Natural killer cell treated with Interleukin-12 subunit alpha and Interleukin-12 subunit beta and Interleukin-15 and Interleukin-18, amount 100 ng/mL, for 72 hours (primary cell): ENCODE data around the gene GAN. TPM values are rescaled to one million over a fixed set of nuclear protein-coding genes. Genes with fewer than 3 reads are reported as not detected.

ENCODE experiments used
- ATAC-seq, 2 donors: fragments of 150-1000 bp; cut with Tn5 transposase in 1 of 2; sonication (Bioruptor Pico), chemical (Tn5 transposase) in 1 of 2; 2 replicates each; pipeline ENCODE4 v1.10.0; 2021
- DNase-seq: peaks from one replicate; pipeline ENCODE4 v3.0.0; 2022; ENCODE audit warnings: low spot score
- H3K27ac Mint-ChIP-seq, 2 donors: 1 replicate in 1 of 2; 2 replicates in 1 of 2; pipeline ENCODE4 v1.8.0; 2022; ENCODE audit warnings: mixed read lengths in 2 of 2, mild to moderate bottlenecking in 1 of 2, moderate library complexity in 1 of 2
- H3K27me3 Mint-ChIP-seq, 2 donors: 1 replicate in 1 of 2; 2 replicates in 1 of 2; pipeline ENCODE4 v1.8.0; 2022; ENCODE audit warnings: mixed read lengths in 2 of 2
- H3K36me3 Mint-ChIP-seq: one replicate; pipeline ENCODE4 v1.8.0; 2022; ENCODE audit warnings: mixed read lengths
- H3K4me1 Mint-ChIP-seq, 2 donors: 1 replicate in 1 of 2; 2 replicates in 1 of 2; pipeline ENCODE4 v1.8.0; 2022; ENCODE audit warnings: low read depth in 2 of 2, mixed read lengths in 2 of 2, mild to moderate bottlenecking in 1 of 2
- H3K4me3 Mint-ChIP-seq: one replicate; pipeline ENCODE4 v1.8.0; 2022; ENCODE audit warnings: mixed read lengths
- H3K9me3 Mint-ChIP-seq: 2 replicates; pipeline ENCODE4 v1.8.0; 2022; ENCODE audit warnings: mixed read lengths
- total RNA-seq, 2 donors: library from RNA; stranded (reverse); gene quantifications; one replicate each; pipeline ENCODE4 v1.2.3, GENCODE V29; 2022

GAN gene
- total RNA-seq, 2 donors from 2014 or later: 11.0 to 15.8 TPM

GRCh38 chr16:81349608-81350305, 35.0 kb downstream of the GAN start:
- ATAC-seq (no peak), DNase-seq (no peak)
- peaks cover 20% of the 10 kb centered on the region for H3K36me3 Mint-ChIP-seq
- no peaks in the 10 kb centered on the region for H3K4me1 Mint-ChIP-seq
- H3K27me3 Mint-ChIP-seq: no peaks in the 10 kb centered on the region
- H3K9me3 Mint-ChIP-seq: peaks cover 10% of the 10 kb centered on the region
- H3K27ac Mint-ChIP-seq: no peak overlapping the region
- no peak overlapping the region for H3K4me3 Mint-ChIP-seq

DNA sequence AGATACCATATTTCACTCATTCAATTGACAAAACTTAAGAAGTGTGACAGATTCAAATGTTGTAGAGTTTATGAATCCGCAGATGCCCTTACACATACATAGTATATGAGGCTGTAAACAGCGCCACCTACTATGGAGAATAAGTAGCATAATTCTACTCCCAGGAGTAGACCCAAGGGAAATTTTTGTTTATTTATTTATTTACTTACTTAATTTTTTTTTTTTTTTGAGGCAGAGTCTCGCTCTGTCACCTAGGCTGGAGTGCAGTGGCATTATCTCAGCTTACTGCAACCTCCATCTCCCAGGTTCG, 35.5 kb downstream of the GAN start:
- H3K4me1 Mint-ChIP-seq: no peaks in the 10 kb centered on the region
- no peak for ATAC-seq
- H3K4me3 Mint-ChIP-seq: no peak overlapping the region

GRCh38 chr16:81353895-81354294, 39.1 kb downstream of the GAN start:
- Mint-ChIP-seq H3K9me3 (no peaks in the 10 kb centered on the region), H3K4me3 (no peak overlapping the region), H3K36me3 (peaks cover 7% of the 10 kb centered on the region), H3K27ac (no peak overlapping the region), H3K27me3 (no peaks in the 10 kb centered on the region), H3K4me1 (no peaks in the 10 kb centered on the region)
- DNase-seq (no peak), ATAC-seq (no peak)

More for the DNA sequence above, 35.5 kb downstream of the GAN start:
- Mint-ChIP-seq H3K9me3 (peaks cover 10% of the 10 kb centered on the region), H3K36me3 (peaks cover 20% of the 10 kb centered on the region), H3K27ac (no peak overlapping the region), H3K27me3 (no peaks in the 10 kb centered on the region)
- DNase-seq: no peak

DNA sequence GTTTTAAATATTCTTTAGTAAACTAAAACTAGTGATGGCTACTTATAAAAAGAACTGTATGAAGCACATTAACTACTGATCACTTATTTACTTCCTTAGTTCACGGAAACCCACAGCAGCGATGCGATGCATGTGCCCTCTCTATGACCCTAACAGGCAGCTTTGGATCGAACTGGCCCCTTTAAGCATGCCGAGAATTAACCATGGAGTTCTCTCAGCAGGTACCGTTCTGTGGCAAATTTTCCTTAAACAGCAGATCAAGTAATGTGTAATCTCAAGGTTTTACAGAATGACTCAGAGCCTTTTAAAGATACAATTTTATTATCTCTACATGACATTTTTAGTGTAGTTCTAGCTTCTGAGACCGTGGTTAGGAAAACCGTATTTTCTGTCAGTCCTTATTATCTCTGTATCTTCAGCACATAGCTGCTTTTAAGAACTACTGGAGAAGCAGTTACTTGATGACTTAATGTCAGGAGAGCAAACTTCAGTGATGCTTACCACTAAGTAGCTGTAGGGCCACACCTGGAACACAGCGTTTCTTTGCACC, 43.0 kb downstream of the GAN start:
- Mint-ChIP-seq H3K4me1 (no peaks in the 10 kb centered on the region), H3K27me3 (no peaks in the 10 kb centered on the region), H3K36me3 (peaks cover 16% of the 10 kb centered on the region), H3K4me3 (no peak overlapping the region), H3K27ac (no peak overlapping the region), H3K9me3 (no peaks in the 10 kb centered on the region)
- ATAC-seq: no peak
- DNase-seq: no peak

DNA sequence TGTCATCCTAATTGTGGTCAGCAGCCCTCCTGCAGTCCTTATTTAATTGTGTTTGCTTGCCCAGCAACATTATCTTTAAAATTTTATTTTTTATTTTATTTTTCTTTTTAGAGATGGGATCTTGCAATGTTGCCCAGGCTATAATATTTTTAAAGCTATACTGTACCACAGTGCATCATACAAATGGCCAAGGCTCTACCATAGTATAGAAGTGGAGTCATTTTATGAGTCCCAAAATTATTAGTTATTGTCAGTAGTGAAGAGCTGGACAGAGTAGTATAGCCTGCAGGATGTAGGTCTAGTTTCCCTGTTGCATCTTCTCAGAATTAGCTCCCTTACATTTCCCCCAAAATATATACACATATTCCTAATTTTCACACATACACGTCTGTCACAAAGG, 44.1 kb downstream of the GAN start:
- ATAC-seq (no peak), DNase-seq (no peak)
- Mint-ChIP-seq H3K36me3 (peaks cover 19% of the 10 kb centered on the region), H3K4me3 (no peak overlapping the region), H3K27ac (no peak overlapping the region), H3K27me3 (no peaks in the 10 kb centered on the region), H3K9me3 (no peaks in the 10 kb centered on the region), H3K4me1 (no peaks in the 10 kb centered on the region)

- no peak overlapping the region for H3K27ac Mint-ChIP-seq
- no peak for ATAC-seq
- H3K27me3 Mint-ChIP-seq: no peaks in the 10 kb centered on the region
- no peaks in the 10 kb centered on the region for H3K9me3 Mint-ChIP-seq
- no peak overlapping the region for H3K4me3 Mint-ChIP-seq
- H3K4me1 Mint-ChIP-seq: no peaks in the 10 kb centered on the region
- H3K36me3 Mint-ChIP-seq: peaks cover 19% of the 10 kb centered on the region
- no peak for DNase-seq
Observed at GRCh38 chr16:81360135-81360534, 45.4 kb downstream of the GAN start.

- peaks cover 8 to 10% of the 10 kb centered on the region in 2 donors for H3K4me1 Mint-ChIP-seq
- no peaks in the 10 kb centered on the region for H3K9me3 Mint-ChIP-seq
- H3K4me3 Mint-ChIP-seq: no peak overlapping the region
- no peaks in the 10 kb centered on the region for H3K27me3 Mint-ChIP-seq
- no peak for ATAC-seq
- DNase-seq: no peak
- H3K36me3 Mint-ChIP-seq: peaks cover 11% of the 10 kb centered on the region
- no peak overlapping the region for H3K27ac Mint-ChIP-seq
Observed at GRCh38 chr16:81365731-81366130, 51.0 kb downstream of the GAN start.

DNA sequence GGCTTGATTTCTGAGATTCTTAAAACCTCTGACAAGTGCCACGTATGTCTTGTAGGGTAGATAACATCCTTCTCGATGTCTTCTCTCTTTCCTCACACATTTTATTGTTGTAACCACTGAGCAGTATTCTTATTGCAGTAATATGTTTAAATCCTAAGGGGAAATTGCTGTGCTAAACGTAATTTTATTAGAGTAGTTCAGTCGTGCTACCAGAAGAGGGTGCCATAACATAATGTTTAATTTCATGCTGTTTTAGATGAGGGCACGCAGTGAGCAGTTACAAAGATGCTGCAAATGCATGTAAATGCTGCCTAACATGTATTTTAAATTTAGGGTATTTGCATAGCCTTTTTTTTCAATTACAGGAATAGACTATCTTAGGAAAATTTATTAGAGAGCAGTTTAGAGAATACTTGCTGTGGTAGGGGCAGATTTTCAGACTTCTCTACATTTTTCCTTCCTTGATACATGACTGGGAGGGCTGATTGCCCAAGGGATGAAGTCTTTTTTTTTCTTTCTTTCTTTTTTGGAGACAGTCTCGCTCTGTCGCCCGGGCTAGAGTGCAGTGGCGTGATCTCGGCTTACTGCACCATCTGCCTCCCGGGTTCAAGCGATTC, 51.7 kb downstream of the GAN start:
- DNase-seq (no peak), ATAC-seq (no peak)
- Mint-ChIP-seq H3K4me3 (no peak overlapping the region), H3K27me3 (no peaks in the 10 kb centered on the region), H3K4me1 (peaks cover 8 to 10% of the 10 kb centered on the region in 2 donors), H3K36me3 (peaks cover 11% of the 10 kb centered on the region), H3K9me3 (no peaks in the 10 kb centered on the region), H3K27ac (no peak overlapping the region)

GRCh38 chr16:81367821-81368220, 53.1 kb downstream of the GAN start:
- no peaks in the 10 kb centered on the region for H3K27me3 Mint-ChIP-seq
- no peak for ATAC-seq
- H3K36me3 Mint-ChIP-seq: peaks cover 14% of the 10 kb centered on the region
- H3K9me3 Mint-ChIP-seq: no peaks in the 10 kb centered on the region
- no peak for DNase-seq
- peaks cover 8 to 10% of the 10 kb centered on the region in 2 donors for H3K4me1 Mint-ChIP-seq
- no peak overlapping the region for H3K4me3 Mint-ChIP-seq
- H3K27ac Mint-ChIP-seq: no peak overlapping the region

DNA sequence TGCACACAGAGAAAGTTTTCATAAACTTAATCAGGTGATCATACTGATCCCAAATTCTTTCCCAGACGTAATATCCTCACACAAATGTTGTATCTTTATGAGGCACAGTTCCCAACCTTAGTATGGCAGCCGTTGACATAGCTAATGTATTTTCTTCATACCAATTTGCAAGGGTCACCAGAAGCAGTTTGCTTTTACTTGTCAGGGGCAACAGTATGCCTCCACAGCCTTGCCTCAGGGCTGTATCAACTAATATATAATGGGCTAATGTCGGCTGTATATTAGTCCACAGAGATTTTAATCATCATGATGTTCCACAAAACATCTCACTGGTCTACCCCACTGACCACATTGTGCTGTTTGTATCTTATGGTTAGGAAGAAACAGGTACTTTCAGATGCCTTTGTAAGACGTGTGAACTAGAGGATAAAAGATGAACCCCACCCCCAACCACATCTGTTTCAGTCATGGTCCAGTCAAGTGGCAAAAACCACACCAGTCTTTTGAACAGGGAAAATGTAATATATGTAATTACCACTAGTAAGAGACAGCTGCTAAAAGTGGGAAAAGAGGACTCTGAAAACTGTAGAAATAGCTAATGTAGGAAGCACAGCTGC, 55.2 kb downstream of the GAN start:
- no peaks in the 10 kb centered on the region for H3K9me3 Mint-ChIP-seq
- H3K4me3 Mint-ChIP-seq: no peak overlapping the region
- peaks cover 11% of the 10 kb centered on the region for H3K36me3 Mint-ChIP-seq
- no peaks in the 10 kb centered on the region for H3K27me3 Mint-ChIP-seq
- DNase-seq (no peak), ATAC-seq (peak in 1 of 2 donors; percentile 53)
- H3K4me1 Mint-ChIP-seq: peaks cover 8 to 10% of the 10 kb centered on the region in 2 donors
- H3K27ac Mint-ChIP-seq: no peak overlapping the region

DNA sequence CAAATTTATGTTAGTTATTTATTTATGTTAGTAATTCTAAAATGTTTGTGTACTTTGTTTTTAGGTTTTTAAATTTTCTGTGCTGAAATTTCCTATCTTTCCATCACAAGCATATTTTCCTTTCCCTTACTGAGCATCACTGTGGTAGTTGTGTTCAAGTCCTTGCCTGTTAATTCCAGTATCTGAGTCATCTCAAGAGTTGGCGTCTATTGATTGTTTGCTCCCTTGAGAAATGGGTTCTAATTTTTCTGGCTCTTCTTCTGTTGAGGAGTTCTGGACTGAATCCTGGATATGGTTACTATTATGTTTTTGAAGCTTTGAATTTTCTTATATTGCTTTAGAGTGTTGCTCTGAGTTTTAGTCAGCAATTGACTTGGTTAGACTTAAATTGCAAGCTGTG, 56.3 kb downstream of the GAN start:
- H3K4me1 Mint-ChIP-seq: peaks cover 8 to 10% of the 10 kb centered on the region in 2 donors
- no peak for ATAC-seq
- H3K4me3 Mint-ChIP-seq: no peak overlapping the region
- H3K9me3 Mint-ChIP-seq: no peaks in the 10 kb centered on the region
- no peak overlapping the region for H3K27ac Mint-ChIP-seq
- DNase-seq: no peak
- no peaks in the 10 kb centered on the region for H3K27me3 Mint-ChIP-seq
- H3K36me3 Mint-ChIP-seq: peaks cover 7% of the 10 kb centered on the region

DNA sequence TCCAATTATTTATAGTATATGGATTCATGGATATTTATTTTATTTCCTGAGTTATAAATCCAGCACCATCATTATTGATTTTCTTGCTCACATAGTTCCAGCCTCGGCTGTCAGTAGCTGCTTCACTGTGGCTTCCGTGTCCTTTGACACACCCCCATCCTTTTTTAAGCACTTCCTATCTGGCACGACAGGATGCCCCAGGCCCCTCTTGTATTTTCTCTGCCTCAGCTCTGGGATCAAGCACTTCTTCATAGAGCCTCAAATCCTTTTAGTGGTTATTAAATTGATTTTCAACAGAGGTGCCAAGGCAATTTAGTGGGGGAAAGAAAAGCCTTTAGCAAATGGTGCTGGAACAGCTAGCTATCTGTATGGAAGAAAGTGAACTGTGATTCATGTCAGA, 59.8 kb downstream of the GAN start:
- Mint-ChIP-seq H3K36me3 (peaks cover 6% of the 10 kb centered on the region), H3K27me3 (no peaks in the 10 kb centered on the region), H3K4me1 (peaks cover 8% of the 10 kb centered on the region in 2 donors), H3K27ac (no peak overlapping the region), H3K4me3 (no peak overlapping the region), H3K9me3 (no peaks in the 10 kb centered on the region)
- ATAC-seq (no peak), DNase-seq (no peak)

DNA sequence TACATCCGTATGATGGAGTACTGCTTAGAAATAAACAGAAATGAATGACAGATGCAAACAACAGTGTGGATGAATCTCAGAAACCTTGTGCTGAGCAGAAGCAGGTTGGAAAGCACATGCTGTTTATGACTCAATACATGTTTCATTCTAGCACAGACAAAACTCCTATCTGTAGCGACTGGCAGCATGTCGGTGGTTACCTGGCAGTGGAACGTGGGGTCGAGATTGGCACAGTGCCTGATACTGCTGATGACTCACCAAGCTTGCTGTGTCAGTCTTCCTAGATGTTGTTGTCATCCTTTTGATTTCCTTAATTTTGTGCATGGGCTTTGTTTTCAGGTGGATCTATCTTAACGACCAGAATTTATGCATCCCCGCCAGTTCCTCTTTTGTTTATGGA, 62.1 kb downstream of the GAN start:
- no peak overlapping the region for H3K27ac Mint-ChIP-seq
- H3K36me3 Mint-ChIP-seq: peaks cover 6% of the 10 kb centered on the region
- no peaks in the 10 kb centered on the region for H3K27me3 Mint-ChIP-seq
- H3K4me3 Mint-ChIP-seq: no peak overlapping the region
- no peak for DNase-seq
- no peak for ATAC-seq
- no peaks in the 10 kb centered on the region for H3K9me3 Mint-ChIP-seq
- no peaks in the 10 kb centered on the region for H3K4me1 Mint-ChIP-seq

DNA sequence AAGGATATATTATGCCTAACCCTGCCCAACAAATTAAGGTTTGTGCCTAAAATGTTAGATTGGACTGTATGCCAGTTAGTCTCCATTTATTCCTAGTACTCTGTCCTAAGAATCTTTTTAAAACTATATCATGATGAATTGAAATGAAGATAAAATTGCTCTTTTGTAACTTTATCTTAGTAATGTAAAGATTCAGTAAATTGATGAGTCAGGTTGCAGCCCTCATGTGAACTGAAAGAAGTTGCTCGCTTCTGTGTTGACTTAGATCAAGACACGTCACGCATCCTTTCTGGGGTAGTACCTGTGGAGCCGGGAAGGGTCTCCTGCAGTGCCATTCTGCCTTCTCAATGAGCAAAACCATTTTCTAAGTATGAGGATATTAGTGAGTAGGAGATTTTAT, 63.3 kb downstream of the GAN start:
- Mint-ChIP-seq H3K9me3 (no peaks in the 10 kb centered on the region), H3K27me3 (no peaks in the 10 kb centered on the region), H3K27ac (no peak overlapping the region), H3K36me3 (no peaks in the 10 kb centered on the region), H3K4me1 (no peaks in the 10 kb centered on the region), H3K4me3 (no peak overlapping the region)
- ATAC-seq (no peak), DNase-seq (no peak)
